CD4-positive, alpha-beta T cell (primary cell): ENCODE data around the gene TBC1D23. TPM values are rescaled to one million over a fixed set of nuclear protein-coding genes. Genes with fewer than 3 reads are reported as not detected.

ENCODE experiments used
- ATAC-seq: fragments of 200-7000 bp; cut with Tn5 transposase; one replicate; pipeline ENCODE4 v1.10.0; 2022; ENCODE audit warnings: mild to moderate bottlenecking; ENCODE audit not compliant: poor library complexity
- CTCF ChIA-PET: fragments of 350-600 bp; sonication (Branson Sonifier 250); formaldehyde crosslinking; loops from one replicate; lab custom pipeline; 2021; ENCODE audit warnings: antibody characterized with exemption, inconsistent platforms; lab: Charles Lee
- POLR2A ChIA-PET: fragments of 350-600 bp; sonication (Branson Sonifier 250); formaldehyde crosslinking; loops from one replicate; lab custom pipeline; 2021; ENCODE audit warnings: antibody characterized with exemption, inconsistent platforms; lab: Charles Lee
- DNase-seq, 14 experiments: peaks; one replicate each; pipeline ENCODE4 v3.0.0-alpha.2; 2013 to 2020; ENCODE audit warnings: mixed read lengths in 2 of 14
- H3K27ac ChIP-seq, 2 donors: one replicate each; pipeline versions ENCODE4 v1.5.1 to v1.7.0; 2013; ENCODE audit warnings: low read length in 2 of 2, low read depth in 1 of 2, mild to moderate bottlenecking in 1 of 2
- H3K27me3 ChIP-seq, 2 experiments: 1 replicate in 1 of 2; 2 replicates in 1 of 2; pipeline versions ENCODE4 v1.6.1 to v1.7.0; 2013; ENCODE audit warnings: low read length in 2 of 2, control low read depth in 1 of 2, mild to moderate bottlenecking in 1 of 2, moderate library complexity in 1 of 2; ENCODE audit not compliant: insufficient read depth in 2 of 2, control insufficient read depth in 1 of 2
- H3K36me3 ChIP-seq: one replicate; pipeline ENCODE4 v1.6.1; 2013; ENCODE audit warnings: low read length, control low read depth; ENCODE audit not compliant: insufficient read depth
- H3K4me1 ChIP-seq: one replicate; pipeline ENCODE4 v1.6.1; 2013; ENCODE audit warnings: low read length, control low read depth; ENCODE audit not compliant: insufficient read depth
- H3K4me3 ChIP-seq: one replicate; pipeline ENCODE4 v1.5.1; 2013; ENCODE audit warnings: mild to moderate bottlenecking, low read length, moderate library complexity
- H3K9me3 ChIP-seq, 2 experiments: 1 replicate in 1 of 2; 2 replicates in 1 of 2; pipeline versions ENCODE4 v1.6.1 to v1.7.0; 2013; ENCODE audit warnings: low read length in 2 of 2, mild to moderate bottlenecking in 2 of 2, control low read depth in 1 of 2, moderate library complexity in 1 of 2; ENCODE audit not compliant: control insufficient read depth in 1 of 2, insufficient read depth in 1 of 2
- H3K27ac Mint-ChIP-seq: one replicate; pipeline ENCODE4 v1.8.0; 2020; ENCODE audit warnings: mixed read lengths
- H3K27me3 Mint-ChIP-seq: one replicate; pipeline ENCODE4 v1.8.0; 2021; ENCODE audit warnings: mixed read lengths
- H3K36me3 Mint-ChIP-seq: one replicate; pipeline ENCODE4 v1.8.0; 2021; ENCODE audit warnings: low read depth, mixed read lengths
- H3K4me1 Mint-ChIP-seq: one replicate; pipeline ENCODE4 v1.8.0; 2021; ENCODE audit warnings: low read depth, mixed read lengths
- H3K4me3 Mint-ChIP-seq: one replicate; pipeline ENCODE4 v1.8.0; 2020; ENCODE audit warnings: mild to moderate bottlenecking, mixed read lengths
- H3K9me3 Mint-ChIP-seq: one replicate; pipeline ENCODE4 v1.8.0; 2020; ENCODE audit warnings: mixed read lengths
- CTCF ChIP-seq: fragments of 200-600 bp; IDR thresholded peaks from one replicate; pipeline ENCODE4 v1.8.0; 2022; ENCODE audit warnings: antibody characterized with exemption, mild to moderate bottlenecking
- intact Hi-C, 2 experiments: fragments of 100-400 bp; cut with DNase I in 1 of 2; cut with micrococcal nuclease in 1 of 2; formaldehyde crosslinking; loops; one replicate each; pipeline versions ENCODE4 v1.15.1 to v1.9.0; 2023 to 2025; cut with DNase I, micrococcal nuclease
- total RNA-seq, 174 experiments: library from RNA in 2 of 174; stranded (reverse) in 2 of 174; gene quantifications; one replicate each; pipeline ENCODE4 v1.2.3 and lab custom pipeline; 2021 to 2026

TBC1D23 gene
- total RNA-seq, 2 experiments from 2014 or later = 31.8 to 34.8 TPM

GRCh38 chr3:100297784-100298183 is 37.0 kb downstream of the TBC1D23 start:
- peaks cover 86% of the 10 kb centered on the region for H3K36me3 Mint-ChIP-seq
- no peak for DNase-seq
- Histone ChIP-seq H3K27ac (no peak overlapping the region), H3K9me3 (no peaks in the 10 kb centered on the region), H3K4me3 (no peak overlapping the region), H3K27me3 (no peaks in the 10 kb centered on the region), H3K4me1 (no peaks in the 10 kb centered on the region), H3K36me3 (peaks cover 55% of the 10 kb centered on the region)
- no peaks in the 10 kb centered on the region for H3K27me3 Mint-ChIP-seq
- no peak overlapping the region for H3K27ac Mint-ChIP-seq
- H3K4me3 Mint-ChIP-seq = no peak overlapping the region
- no peaks in the 10 kb centered on the region for H3K9me3 Mint-ChIP-seq
- no peak for TF ChIP-seq CTCF
- intact Hi-C loops = no loop called here
- POLR2A ChIA-PET = no interaction called here
- no peak for ATAC-seq
- H3K4me1 Mint-ChIP-seq = no peaks in the 10 kb centered on the region
- CTCF ChIA-PET = interaction anchor here (1.0 kb wide), 1 partner anchor 36 kb away, joined by 3 read pairs; the partner anchor contains the start of gene NIT2

- ChIA-PET POLR2A (no interaction called here), CTCF (no interaction called here)
- Histone ChIP-seq H3K4me3 (no peak overlapping the region), H3K36me3 (peaks cover 52% of the 10 kb centered on the region), H3K9me3 (no peaks in the 10 kb centered on the region), H3K27me3 (no peaks in the 10 kb centered on the region), H3K4me1 (no peaks in the 10 kb centered on the region), H3K27ac (no peak overlapping the region)
- Mint-ChIP-seq H3K4me3 (no peak overlapping the region), H3K4me1 (no peaks in the 10 kb centered on the region), H3K27me3 (no peaks in the 10 kb centered on the region), H3K9me3 (no peaks in the 10 kb centered on the region), H3K27ac (no peak overlapping the region), H3K36me3 (peaks cover 92% of the 10 kb centered on the region)
- ATAC-seq (no peak), DNase-seq (peak in 1 of 14 experiments; percentile 7)
- intact Hi-C loops = no loop called here
- TF ChIP-seq CTCF = no peak
Measured at GRCh38 chr3:100299016-100299415, 38.2 kb downstream of the TBC1D23 start.

GRCh38 chr3:100306695-100307094 is 45.9 kb downstream of the TBC1D23 start:
- no peaks in the 10 kb centered on the region for H3K9me3 ChIP-seq
- H3K27ac Mint-ChIP-seq = no peak overlapping the region
- H3K36me3 ChIP-seq = peaks cover 45% of the 10 kb centered on the region
- CTCF ChIA-PET = interaction anchor here (1.5 kb wide), 1 partner anchor 10 kb away, joined by 4 read pairs; no protein-coding TSS in a partner anchor
- POLR2A ChIA-PET = no interaction called here
- H3K27me3 ChIP-seq = no peaks in the 10 kb centered on the region
- H3K4me1 ChIP-seq = no peaks in the 10 kb centered on the region
- DNase-seq (no peak), ATAC-seq (no peak)
- no peaks in the 10 kb centered on the region for H3K27me3 Mint-ChIP-seq
- no peaks in the 10 kb centered on the region for H3K9me3 Mint-ChIP-seq
- no peak overlapping the region for H3K27ac ChIP-seq
- intact Hi-C loops = no loop called here
- H3K4me3 ChIP-seq = no peak overlapping the region
- no peak overlapping the region for H3K4me3 Mint-ChIP-seq
- H3K36me3 Mint-ChIP-seq = peaks cover 81% of the 10 kb centered on the region
- H3K4me1 Mint-ChIP-seq = no peaks in the 10 kb centered on the region
- no peak for TF ChIP-seq CTCF
